ENCODE results near the gene SPART.

Gene SPART

DNA sequence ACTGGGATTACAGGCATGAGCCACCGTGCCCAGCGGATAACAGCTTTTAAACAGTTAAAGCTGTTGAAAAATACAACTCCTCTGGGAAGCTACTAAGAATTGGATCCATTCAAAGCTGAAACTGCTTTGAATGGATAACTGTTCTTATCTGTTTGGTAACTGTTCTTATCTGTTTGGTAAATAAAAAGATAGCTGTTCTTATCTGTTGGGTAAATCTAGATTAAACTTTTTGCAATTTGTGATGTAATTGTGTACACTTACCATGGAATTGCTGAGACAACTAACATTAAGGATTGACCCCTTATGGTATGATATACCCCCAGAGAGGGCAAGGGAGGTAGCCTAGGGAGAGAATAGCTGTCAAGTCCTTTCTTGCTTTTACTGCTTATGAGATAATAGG, 27.9 kb upstream of the SPART start:
- no peak overlapping the region for H3K4me3 ChIP-seq
- H3K27ac ChIP-seq = no peak overlapping the region
- intact Hi-C loops (cut with DNase I; ENCODE audit: low total_unique reads) = no loop called here
- no peaks in the 10 kb centered on the region for H3K9me3 ChIP-seq
- no peaks in the 10 kb centered on the region for H3K27me3 ChIP-seq
- DNase-seq = no peak
- TF ChIP-seq, protein P1, sequence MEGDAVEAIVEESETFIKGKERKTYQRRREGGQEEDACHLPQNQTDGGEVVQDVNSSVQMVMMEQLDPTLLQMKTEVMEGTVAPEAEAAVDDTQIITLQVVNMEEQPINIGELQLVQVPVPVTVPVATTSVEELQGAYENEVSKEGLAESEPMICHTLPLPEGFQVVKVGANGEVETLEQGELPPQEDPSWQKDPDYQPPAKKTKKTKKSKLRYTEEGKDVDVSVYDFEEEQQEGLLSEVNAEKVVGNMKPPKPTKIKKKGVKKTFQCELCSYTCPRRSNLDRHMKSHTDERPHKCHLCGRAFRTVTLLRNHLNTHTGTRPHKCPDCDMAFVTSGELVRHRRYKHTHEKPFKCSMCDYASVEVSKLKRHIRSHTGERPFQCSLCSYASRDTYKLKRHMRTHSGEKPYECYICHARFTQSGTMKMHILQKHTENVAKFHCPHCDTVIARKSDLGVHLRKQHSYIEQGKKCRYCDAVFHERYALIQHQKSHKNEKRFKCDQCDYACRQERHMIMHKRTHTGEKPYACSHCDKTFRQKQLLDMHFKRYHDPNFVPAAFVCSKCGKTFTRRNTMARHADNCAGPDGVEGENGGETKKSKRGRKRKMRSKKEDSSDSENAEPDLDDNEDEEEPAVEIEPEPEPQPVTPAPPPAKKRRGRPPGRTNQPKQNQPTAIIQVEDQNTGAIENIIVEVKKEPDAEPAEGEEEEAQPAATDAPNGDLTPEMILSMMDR (IDR thresholded peaks at IDR 0.05) = no peak
- H3K4me1 ChIP-seq = peaks cover 0 to 6% (median 0%) of the 10 kb centered on the region in 4 donors
- no peaks in the 10 kb centered on the region for H3K36me3 ChIP-seq

DNA sequence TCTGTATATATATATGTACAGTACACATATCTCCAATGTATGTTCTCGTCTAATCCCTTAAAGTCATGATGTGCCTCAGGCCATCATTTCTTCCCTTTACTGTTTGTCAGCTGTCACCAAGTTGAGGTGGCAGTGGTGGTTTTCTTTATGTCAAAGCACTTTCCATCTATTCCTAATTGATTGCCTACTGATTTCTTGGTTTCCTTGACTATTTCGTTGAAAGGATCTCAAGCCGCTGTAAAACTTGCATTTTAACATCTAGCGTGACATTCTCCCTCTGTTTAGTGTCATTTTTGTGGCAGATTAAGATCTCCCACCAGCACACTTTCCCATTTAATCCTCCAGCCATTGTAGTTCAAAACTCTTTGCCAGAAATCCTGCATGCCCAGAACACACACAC, 25.0 kb upstream of the SPART start:
- no peaks in the 10 kb centered on the region for H3K27me3 ChIP-seq
- intact Hi-C loops (cut with DNase I; ENCODE audit: low total_unique reads) = no loop called here
- DNase-seq = no peak
- TF ChIP-seq, protein P1 (IDR thresholded peaks at IDR 0.05) = no peak
- no peak overlapping the region for H3K27ac ChIP-seq
- peaks cover 0 to 9% (median 0%) of the 10 kb centered on the region in 3 donors for H3K36me3 ChIP-seq
- no peaks in the 10 kb centered on the region for H3K9me3 ChIP-seq
- H3K4me3 ChIP-seq = no peak overlapping the region
- peaks cover 0 to 6% (median 0%) of the 10 kb centered on the region in 4 donors for H3K4me1 ChIP-seq

DNA sequence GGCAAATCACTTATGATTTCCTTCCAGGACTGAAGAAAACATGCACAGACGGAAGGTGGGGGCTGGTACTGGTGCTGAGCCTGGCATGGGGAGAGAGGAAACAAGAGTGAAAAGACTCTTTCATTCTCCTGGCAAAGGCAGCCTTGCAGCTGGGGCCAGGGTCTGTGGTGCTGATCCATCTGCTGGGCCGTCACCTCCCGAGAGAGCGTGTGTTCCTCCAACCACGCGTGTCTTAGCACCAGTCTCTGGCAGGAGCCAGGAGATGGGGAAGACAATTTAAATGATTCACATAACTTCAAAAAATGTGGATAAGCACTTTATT, 23.9 kb upstream of the SPART start:
- Histone ChIP-seq H3K36me3 (peaks cover 0 to 13% (median 0%) of the 10 kb centered on the region in 3 donors), H3K4me3 (no peak overlapping the region), H3K27ac (no peak overlapping the region), H3K27me3 (no peaks in the 10 kb centered on the region), H3K4me1 (peaks cover 0 to 6% (median 0%) of the 10 kb centered on the region in 4 donors), H3K9me3 (no peaks in the 10 kb centered on the region)
- intact Hi-C loops (cut with DNase I; ENCODE audit: low total_unique reads) = loop anchor here (1.0 kb wide), 1 partner anchor 13 kb away; no protein-coding TSS in a partner anchor
- no peak for DNase-seq
- TF ChIP-seq, protein P1 (IDR thresholded peaks at IDR 0.05) = no peak

DNA sequence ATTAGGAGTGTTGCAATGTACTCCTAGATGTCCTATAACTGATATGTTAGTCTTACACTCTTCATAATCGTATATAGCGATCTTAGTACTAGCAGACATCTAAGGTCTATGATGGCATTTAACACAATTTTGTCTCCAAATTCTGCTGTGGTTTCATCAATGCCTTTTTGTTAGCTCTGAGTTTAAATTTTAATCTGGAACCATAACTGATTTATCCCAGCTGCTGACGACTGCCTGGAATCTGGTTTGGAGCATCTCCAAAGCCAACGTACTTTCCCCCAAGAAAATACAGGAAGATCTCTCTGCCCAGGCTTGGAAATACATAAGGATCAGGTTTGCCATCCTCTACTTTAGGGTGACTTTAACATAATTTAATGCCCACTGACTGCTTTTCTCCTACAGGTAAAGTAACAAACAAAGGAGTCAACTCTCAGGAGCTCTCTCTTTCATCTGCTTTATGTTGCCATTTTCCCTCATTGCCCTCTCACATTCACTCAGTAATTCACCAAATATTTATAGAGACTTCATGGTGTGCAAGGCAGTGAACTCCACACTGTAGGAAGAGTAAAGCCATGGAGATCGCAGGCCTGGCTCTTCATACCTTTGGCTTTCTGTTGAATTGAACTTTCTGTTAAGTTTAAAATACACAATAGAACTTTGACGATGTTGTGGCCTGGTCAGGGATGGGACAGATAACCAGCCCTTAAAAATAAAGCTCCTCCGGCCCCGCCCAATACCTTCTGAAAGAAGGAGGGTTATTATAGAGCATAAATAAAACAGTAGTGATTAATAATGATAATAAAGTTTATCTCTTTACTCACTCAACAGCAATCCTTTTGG, 23.3 kb upstream of the SPART start:
- Histone ChIP-seq H3K27ac (no peak overlapping the region), H3K27me3 (no peaks in the 10 kb centered on the region), H3K9me3 (no peaks in the 10 kb centered on the region), H3K36me3 (peaks cover 0 to 13% (median 0%) of the 10 kb centered on the region in 3 donors), H3K4me1 (peaks cover 0 to 6% (median 0%) of the 10 kb centered on the region in 4 donors), H3K4me3 (no peak overlapping the region)
- TF ChIP-seq, protein P1 (IDR thresholded peaks at IDR 0.05) = no peak
- intact Hi-C loops (cut with DNase I; ENCODE audit: low total_unique reads) = loop anchor here (1.0 kb wide), 1 partner anchor 14 kb away; no protein-coding TSS in a partner anchor
- DNase-seq = no peak

DNA sequence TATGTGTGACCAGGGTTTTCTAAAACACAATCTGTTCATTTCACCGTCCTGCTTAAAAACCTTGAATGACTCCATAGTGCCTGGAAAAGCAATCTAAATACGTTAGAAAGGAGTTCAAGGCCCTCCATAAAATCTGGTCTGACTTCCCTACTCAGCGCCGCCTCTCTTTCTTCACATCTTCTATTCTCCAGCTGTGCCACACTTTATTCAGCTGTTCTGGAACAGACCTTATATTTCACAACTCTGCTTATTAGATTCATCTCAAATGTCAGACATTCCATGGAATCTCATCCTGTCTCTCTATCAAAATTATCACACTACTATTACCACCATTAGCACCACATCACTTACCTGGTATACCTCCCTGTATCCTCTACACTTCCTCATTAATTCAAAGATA, 19.8 kb upstream of the SPART start:
- H3K27ac ChIP-seq = no peak overlapping the region
- DNase-seq = no peak
- intact Hi-C loops (cut with DNase I; ENCODE audit: low total_unique reads) = no loop called here
- no peaks in the 10 kb centered on the region for H3K27me3 ChIP-seq
- peaks cover 0 to 17% (median 6%) of the 10 kb centered on the region in 4 donors for H3K4me1 ChIP-seq
- no peak overlapping the region for H3K4me3 ChIP-seq
- TF ChIP-seq, protein P1 (IDR thresholded peaks at IDR 0.05) = no peak
- no peaks in the 10 kb centered on the region for H3K9me3 ChIP-seq
- H3K36me3 ChIP-seq = peaks cover 0 to 13% (median 0%) of the 10 kb centered on the region in 3 donors

All from tibial artery (tissue), 4 donors.